ENCODE data around the gene VCL. TPM values are rescaled to one million over a fixed set of nuclear protein-coding genes. Genes with fewer than 3 reads are reported as not detected.

Gene VCL
- total and polyA plus RNA-seq, 2 of the 8 experiments (the other 6 are each of a cell fraction or from before 2014, with no cell fraction given), result 119 to 377 TPM

DNA sequence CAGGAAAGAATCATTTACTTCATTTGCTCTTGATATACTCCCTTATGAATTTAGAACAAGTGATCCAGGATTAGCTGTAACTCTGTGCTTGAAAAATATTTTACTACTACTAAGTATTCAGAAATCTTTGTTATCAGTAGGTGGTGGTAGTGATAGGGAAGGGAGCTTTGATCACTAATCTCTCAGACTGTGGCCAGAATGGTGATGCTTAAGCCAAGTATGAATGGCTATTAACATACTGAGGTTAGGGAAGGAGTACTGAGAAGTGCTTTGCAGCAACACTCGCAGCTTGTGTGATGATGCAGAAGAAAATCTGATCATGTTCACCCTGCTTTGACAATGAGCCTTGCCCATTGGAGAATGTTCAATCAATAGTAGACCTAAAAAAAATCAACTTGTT, 123.5 kb downstream of the VCL start (continued):
- TF ChIP-seq GTF2F1 (IDR thresholded peaks at IDR 0.05; ENCODE audit: borderline replicate concordance, low read depth, low read length), result no peak
- no peak; the same call in 1 of the 2 replicates for TF ChIP-seq POLR2AphosphoS5 (IDR thresholded peaks at IDR 0.05; ENCODE audit: low read depth, low read length)
- TF ChIP-seq HDAC6 (IDR thresholded peaks at IDR 0.05; ENCODE audit: low read depth, low read length), result no peak
- no peak for TF ChIP-seq SIN3A (conservative IDR thresholded peaks at IDR 0.05 in 1 of 2, IDR thresholded peaks at IDR 0.05 in 1 of 2; ENCODE audit: low read depth in 1 of 2, low read length in 2 of 2)

All from H1 (cell line).